ENCODE data around the gene ITGAL.

ITGAL gene

DNA sequence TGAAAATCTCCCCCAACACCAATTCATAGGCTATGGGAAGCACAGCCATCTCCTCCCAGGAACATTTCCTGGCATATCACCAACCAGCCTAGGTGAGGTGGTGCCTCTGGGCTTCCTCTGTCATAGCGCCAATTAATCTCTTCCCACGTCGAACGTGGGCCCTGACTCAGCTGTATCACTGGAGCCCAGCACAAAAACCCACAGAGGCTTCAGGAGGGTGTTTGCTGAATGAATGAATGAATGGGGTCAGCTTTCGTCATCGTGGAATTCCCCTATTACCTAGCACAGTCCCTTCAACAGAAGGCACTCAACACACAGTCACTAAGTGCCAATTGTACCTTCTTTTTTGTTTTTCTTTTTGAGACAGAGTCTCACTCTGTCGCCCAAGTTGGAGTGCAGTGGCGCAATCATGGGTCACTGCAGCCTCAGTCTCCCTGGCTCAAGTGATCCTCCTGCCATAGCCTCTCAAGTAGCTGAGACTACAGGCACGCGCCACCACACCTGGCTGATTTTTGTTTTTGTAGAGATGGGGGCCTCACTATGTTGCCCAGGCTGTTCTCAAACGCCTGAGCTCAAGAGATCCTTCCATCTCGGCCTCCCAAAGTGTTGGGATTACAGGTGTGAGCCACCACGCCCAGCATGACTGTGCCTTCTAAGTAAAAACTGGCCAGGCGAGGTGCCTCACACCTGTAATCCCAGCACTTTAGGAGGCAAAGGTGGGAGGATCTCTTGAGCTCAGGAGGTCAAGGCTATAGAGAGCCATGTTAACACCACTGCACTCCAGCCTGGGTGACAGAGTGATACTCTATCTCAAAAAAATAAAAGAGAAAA, 94.8 kb downstream of the ITGAL start:
- peak in 1 of 2 donors; percentile 44 for DNase-seq (ENCODE audit: low read depth in 1 of 2, low spot score in 1 of 2)

DNA sequence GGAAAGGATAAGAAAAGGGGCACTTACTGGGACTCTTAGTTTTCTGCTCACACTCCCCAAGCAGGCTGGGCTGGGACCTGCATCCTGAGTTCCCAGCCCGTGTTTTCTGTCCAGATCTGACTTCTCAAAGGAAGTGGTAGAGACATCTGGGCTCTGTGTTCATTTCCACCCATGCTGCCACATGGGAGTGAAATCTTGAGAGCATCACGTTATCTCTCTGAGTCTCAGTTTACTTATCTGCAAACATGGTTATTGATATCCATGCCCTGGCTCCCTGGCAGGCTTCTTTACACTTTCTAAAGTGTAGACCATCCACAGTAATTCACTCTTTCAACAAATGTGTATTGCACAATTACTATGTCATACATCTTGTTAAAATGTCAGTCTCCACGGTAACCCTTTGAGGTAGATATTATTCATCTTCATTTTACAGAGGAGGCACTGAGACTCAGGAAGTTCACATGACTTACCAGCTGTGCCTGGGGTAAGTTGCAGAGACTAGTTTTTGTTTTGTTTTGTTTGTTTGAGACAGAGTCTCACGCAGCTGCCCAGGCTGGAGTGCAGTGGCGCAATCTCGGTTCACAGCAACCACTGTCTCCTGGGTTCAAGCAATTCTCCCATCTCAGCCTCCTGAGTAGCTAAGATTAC, 95.6 kb downstream of the ITGAL start:
- DNase-seq (ENCODE audit: low read depth in 1 of 2, low spot score in 1 of 2) = no peak

- DNase-seq (ENCODE audit: low read depth in 1 of 2, low spot score in 1 of 2) = no peak
Observed at GRCh38 chr16:30569281-30569680, 96.7 kb downstream of the ITGAL start.

DNA sequence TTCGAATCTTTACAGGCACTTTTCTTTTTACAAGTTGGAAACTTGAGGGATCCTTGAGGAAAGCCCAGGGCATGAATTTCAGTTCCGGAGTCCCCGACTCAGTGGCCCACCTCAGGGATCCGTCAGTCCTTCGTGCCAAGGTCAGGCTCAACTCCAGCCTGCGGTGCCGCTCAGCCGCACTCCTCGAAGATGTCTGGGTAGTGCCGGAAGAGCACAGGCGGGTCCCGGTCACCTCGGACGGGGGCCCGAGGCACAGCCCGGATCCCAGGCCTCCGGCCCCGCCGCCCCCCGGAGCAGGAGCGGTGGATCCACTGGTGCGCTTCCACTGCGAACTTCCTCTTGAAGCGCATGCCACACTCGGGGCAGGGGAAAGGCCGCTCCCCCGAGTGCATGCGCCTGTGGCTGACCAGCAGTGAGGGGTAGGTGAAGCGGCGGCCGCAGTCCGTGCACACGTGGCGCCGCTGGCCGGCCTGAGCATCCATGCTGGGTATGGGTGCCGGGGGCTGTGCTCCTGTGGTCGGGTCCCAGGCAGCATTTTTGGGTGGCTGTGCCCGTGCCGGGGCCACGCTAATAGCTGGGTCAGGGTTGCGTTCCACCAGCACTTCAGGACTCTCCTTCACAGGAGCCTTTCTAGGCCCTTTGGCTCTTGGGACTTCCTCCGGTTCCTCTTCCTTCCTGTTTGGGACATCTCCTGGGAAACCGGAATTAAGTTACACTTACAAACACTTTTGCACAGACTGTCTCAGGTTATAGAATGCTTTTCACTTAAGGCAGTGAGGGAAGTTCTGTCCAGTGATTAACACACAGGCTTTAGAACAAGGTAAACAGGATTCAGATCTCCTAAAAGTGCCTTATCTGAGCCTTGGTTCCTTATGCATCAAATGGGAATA, 97.4 kb downstream of the ITGAL start:
- no peak for DNase-seq (ENCODE audit: low read depth in 1 of 2, low spot score in 1 of 2)

DNA sequence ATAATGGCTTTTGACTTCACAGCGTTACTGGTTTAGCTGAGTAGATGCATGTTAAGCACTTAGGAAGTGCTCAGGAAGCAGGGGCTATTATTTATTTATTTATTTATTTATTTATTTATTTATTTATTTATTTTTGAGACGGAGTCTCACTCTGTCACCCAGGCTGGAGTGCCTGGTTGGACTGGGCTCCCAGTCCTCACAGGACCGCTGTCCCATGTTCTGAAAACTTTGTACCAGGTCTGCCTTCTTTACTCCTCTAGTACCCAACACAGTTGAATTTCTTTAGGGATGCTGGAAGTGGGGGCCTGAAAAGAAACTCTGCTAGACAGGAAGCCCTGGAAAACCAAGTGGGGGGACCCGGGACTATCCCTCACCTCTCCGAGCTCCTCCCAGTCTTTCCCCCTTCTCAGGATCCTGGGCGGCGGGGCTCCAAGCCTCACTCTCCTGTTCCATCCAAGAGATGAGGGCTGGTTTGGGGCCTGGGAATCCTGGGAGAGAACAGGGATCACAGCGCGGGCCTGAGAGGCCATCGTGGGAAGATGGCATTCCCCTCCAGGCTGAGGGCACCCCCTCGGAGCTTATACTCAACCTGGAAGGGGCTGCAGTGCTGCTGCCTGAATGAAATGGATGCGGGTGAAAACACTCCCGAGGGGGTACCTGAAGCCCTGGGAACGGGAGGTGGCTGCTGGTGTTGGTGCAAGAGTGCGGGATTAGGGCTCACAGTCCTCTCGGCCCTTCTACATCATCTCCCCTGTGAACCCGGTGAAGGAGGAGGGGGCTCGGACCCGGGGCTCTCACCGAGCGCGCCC, 98.3 kb downstream of the ITGAL start:
- DNase-seq (ENCODE audit: low read depth in 1 of 2, low spot score in 1 of 2) = no peak

DNA sequence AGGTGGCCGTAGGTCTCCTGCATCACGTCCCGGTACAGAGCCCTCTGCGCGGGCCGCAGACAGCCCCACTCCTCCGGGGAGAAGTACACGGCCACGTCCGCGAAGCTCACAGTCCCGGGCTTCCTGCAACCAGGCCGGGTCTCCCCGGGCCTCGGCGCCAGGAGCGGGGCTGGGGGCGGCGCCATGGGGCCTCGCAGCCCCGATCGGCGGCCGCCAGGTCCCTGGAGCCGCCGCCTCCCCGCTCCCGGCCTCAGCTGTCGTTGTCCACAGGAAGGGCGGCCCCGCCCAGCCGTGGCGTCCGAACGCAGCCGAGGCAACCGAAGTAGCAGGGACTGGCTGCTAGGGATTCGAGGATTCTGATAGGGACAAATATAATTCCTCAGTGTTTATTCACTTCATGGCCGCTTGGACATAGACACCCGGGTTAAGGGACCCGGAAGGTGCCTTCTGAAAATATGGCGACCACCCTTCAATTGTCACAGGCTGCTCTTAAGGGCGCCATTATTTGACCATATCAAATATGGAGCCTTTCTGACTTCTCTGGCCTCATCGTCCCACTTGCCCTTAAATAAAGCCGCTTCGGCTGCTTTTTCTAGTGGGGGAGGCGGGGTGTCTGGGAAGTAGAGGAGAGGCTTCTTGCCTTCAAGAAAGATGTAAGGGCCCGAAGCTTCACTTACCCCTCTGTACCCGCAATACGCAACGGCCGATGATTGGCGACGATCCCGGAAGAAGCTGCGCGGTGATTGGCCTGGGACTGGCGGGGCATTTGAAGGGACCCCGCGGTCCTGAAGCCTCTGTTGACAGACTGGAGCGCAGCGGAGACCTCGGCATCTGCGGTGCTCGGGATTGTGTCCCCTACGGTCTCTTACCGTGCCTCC, 99.1 kb downstream of the ITGAL start, which contains the start of gene ZNF688:
TSS of gene ZNF688 (minus strand) at position 270 of the 878 bp plus-strand sequence. CDS start at position 185, 85 bp downstream.
- DNase-seq (ENCODE audit: low read depth in 1 of 2, low spot score in 1 of 2) = peak; percentile 81 to 86

Measured in stimulated activated CD4-positive, alpha-beta T cell treated with anti-CD3 and anti-CD28 coated beads, Interleukin-15, amount 100 ng/mL, for 1 hour (primary cell).